OCI-LY7 (cell line): ENCODE data around the gene SLC22A1.

Experiments
- EZH2phosphoT487 ChIP-seq: fragments of 200-600 bp; sonication (generic); IDR thresholded peaks from 2 replicates; pipeline ENCODE4 v1.6.1; 2018; ENCODE audit warnings: low read depth, borderline replicate concordance, mild to moderate bottlenecking, mixed run types, antibody characterized with exemption, low read length, moderate library complexity, mixed read lengths
- TF ChIP-seq, protein P1 (sequence below): fragments of 200-600 bp; sonication (generic); conservative IDR thresholded peaks from 2 replicates; pipeline ENCODE4 v1.5.1; 2014; ENCODE audit warnings: mild to moderate bottlenecking, antibody characterized with exemption, low read length, moderate library complexity, mixed read lengths

DNA sequence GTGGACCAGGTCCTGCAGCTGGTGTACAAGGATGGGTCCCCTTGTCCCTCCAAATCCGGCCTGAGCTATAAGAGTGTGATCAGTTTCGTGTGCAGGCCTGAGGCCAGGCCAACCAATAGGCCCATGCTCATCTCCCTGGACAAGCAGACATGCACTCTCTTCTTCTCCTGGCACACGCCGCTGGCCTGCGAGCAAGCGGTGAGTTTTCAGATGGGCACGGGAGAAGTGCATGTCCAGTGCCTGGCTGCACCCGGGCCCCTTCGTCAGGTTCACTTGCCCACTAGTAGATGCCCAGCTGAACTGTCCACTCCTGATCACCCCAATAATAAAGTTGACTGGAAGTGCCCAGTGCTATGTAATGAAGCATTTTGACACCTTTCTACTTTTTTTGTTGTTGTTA is 48.3 kb upstream of the SLC22A1 start:
- TF ChIP-seq EZH2phosphoT487 = no peak
- TF ChIP-seq, protein P1, sequence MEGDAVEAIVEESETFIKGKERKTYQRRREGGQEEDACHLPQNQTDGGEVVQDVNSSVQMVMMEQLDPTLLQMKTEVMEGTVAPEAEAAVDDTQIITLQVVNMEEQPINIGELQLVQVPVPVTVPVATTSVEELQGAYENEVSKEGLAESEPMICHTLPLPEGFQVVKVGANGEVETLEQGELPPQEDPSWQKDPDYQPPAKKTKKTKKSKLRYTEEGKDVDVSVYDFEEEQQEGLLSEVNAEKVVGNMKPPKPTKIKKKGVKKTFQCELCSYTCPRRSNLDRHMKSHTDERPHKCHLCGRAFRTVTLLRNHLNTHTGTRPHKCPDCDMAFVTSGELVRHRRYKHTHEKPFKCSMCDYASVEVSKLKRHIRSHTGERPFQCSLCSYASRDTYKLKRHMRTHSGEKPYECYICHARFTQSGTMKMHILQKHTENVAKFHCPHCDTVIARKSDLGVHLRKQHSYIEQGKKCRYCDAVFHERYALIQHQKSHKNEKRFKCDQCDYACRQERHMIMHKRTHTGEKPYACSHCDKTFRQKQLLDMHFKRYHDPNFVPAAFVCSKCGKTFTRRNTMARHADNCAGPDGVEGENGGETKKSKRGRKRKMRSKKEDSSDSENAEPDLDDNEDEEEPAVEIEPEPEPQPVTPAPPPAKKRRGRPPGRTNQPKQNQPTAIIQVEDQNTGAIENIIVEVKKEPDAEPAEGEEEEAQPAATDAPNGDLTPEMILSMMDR = no peak
